IMR-90 (cell line): ENCODE data around the gene ASB3. TPM values are rescaled to one million over a fixed set of nuclear protein-coding genes. Genes with fewer than 3 reads are reported as not detected.
A peak's percentile ranks its signal among the peaks of the same experiment; 100 is the strongest.

Experiments
- ATAC-seq: fragments of 200-7000 bp; cut with Tn5 transposase; 2 replicates; pipeline ENCODE4 v1.9.1; 2020; ENCODE audit warnings: low read depth, mild to moderate bottlenecking, moderate library complexity
- BruUV-seq: library from RNA; stranded (reverse); fragments of 400-500 nt; replicated peaks from 2 replicates; lab custom pipeline; 2021; lab: Mats Ljungman, UMichigan
- CTCF ChIA-PET: fragments of 300-600 bp; formaldehyde crosslinking; extraction: SDS; loops from one replicate; lab custom pipeline; 2021; ENCODE audit warnings: antibody characterized with exemption; lab: Yijun Ruan, JAX
- POLR2A ChIA-PET: fragments of 300-600 bp; sonication (Branson Sonifier 250); formaldehyde crosslinking; loops from one replicate; lab custom pipeline; 2022; ENCODE audit warnings: antibody characterized with exemption; ENCODE audit not compliant: unreplicated experiment; lab: Charles Lee
- DNase-seq: peaks from one replicate; pipeline ENCODE4 v3.0.0; 2013
- H2AFZ ChIP-seq: replicated peaks from 2 replicates; pipeline ENCODE3; 2013; ENCODE audit warnings: low read length, mild to moderate bottlenecking; ENCODE audit not compliant: poor library complexity
- H2AK5ac ChIP-seq: 2 replicates; pipeline ENCODE4 v1.6.1; 2013; ENCODE audit warnings: low read depth, low read length, inconsistent platforms
- H2AK9ac ChIP-seq: replicated peaks from 2 replicates; pipeline ENCODE3; 2013; ENCODE audit warnings: mild to moderate bottlenecking, low read depth, low read length, moderate library complexity; ENCODE audit not compliant: poor library complexity
- H2BK120ac ChIP-seq: 2 replicates; pipeline ENCODE4 v1.6.1; 2013; ENCODE audit warnings: low read depth, low read length, inconsistent platforms
- H2BK15ac ChIP-seq: 3 replicates; pipeline ENCODE4 v1.6.1; 2013; ENCODE audit warnings: low read depth, low read length, inconsistent platforms
- H2BK20ac ChIP-seq: 2 replicates; pipeline ENCODE4 v1.6.1; 2013; ENCODE audit warnings: low read depth, mild to moderate bottlenecking, inconsistent platforms, low read length, moderate library complexity
- H2BK5ac ChIP-seq: 2 replicates; pipeline ENCODE4 v1.6.1; 2013; ENCODE audit warnings: mild to moderate bottlenecking, low read depth, low read length, inconsistent platforms; ENCODE audit not compliant: poor library complexity, severe bottlenecking
- H3K14ac ChIP-seq: replicated peaks from 2 replicates; pipeline ENCODE4 v1.6.1; 2013; ENCODE audit warnings: low read depth, low read length, inconsistent platforms
- H3K18ac ChIP-seq: 2 replicates; pipeline ENCODE4 v1.6.1; 2013; ENCODE audit warnings: low read depth, low read length, control low read depth
- H3K23ac ChIP-seq: 2 replicates; pipeline ENCODE4 v1.6.1; 2013; ENCODE audit warnings: low read depth, low read length, inconsistent platforms
- H3K27ac ChIP-seq: 2 replicates; pipeline ENCODE4 v1.5.1; 2013; ENCODE audit warnings: mild to moderate bottlenecking, control low read depth, low read length; ENCODE audit not compliant: insufficient read depth
- H3K27me3 ChIP-seq: 2 replicates; pipeline ENCODE4 v1.6.1; 2013; ENCODE audit warnings: low read length; ENCODE audit not compliant: control insufficient read depth, insufficient read depth
- H3K36me3 ChIP-seq: 2 replicates; pipeline ENCODE4 v1.6.1; 2013; ENCODE audit warnings: low read length, mixed read lengths; ENCODE audit not compliant: control insufficient read depth, insufficient read depth
- H3K4ac ChIP-seq: 2 replicates; pipeline ENCODE4 v1.6.1; 2013; ENCODE audit warnings: low read depth, low read length, inconsistent platforms
- H3K4me1 ChIP-seq: 2 replicates; pipeline ENCODE4 v1.6.1; 2013; ENCODE audit warnings: low read length, mixed read lengths; ENCODE audit not compliant: control insufficient read depth, insufficient read depth
- H3K4me2 ChIP-seq: 2 replicates; pipeline ENCODE4 v1.6.1; 2013; ENCODE audit warnings: low read depth, mild to moderate bottlenecking, control low read depth, low read length, moderate library complexity
- H3K4me3 ChIP-seq: 2 replicates; pipeline ENCODE4 v1.5.1; 2013; ENCODE audit warnings: low read depth, mild to moderate bottlenecking, control low read depth, low read length, moderate library complexity; ENCODE audit not compliant: insufficient read depth
- H3K56ac ChIP-seq: 2 replicates; pipeline ENCODE4 v1.6.1; 2013; ENCODE audit warnings: low read length, inconsistent platforms; ENCODE audit not compliant: insufficient read depth; ENCODE audit errors: extremely low read depth
- H3K79me1 ChIP-seq, 2 experiments: 2 replicates each; pipeline ENCODE4 v1.6.1; 2013; ENCODE audit warnings: low read length in 2 of 2, inconsistent platforms in 1 of 2, low read depth in 1 of 2
- H3K9ac ChIP-seq: 2 replicates; pipeline ENCODE4 v1.6.1; 2013; ENCODE audit warnings: low read depth, low read length, control low read depth
- H3K9me1 ChIP-seq: 2 replicates; pipeline ENCODE4 v1.6.1; 2013; ENCODE audit warnings: low read length, inconsistent platforms; ENCODE audit not compliant: insufficient read depth
- H3K9me3 ChIP-seq: 2 replicates; pipeline ENCODE4 v1.6.1; 2013; ENCODE audit warnings: low read length; ENCODE audit not compliant: control insufficient read depth, insufficient read depth
- H4K20me1 ChIP-seq: 2 replicates; pipeline ENCODE4 v1.6.1; 2013; ENCODE audit warnings: low read length, inconsistent platforms; ENCODE audit not compliant: insufficient read depth
- H4K5ac ChIP-seq: 2 replicates; pipeline ENCODE4 v1.6.1; 2013; ENCODE audit warnings: mild to moderate bottlenecking, low read depth, low read length, control low read depth
- H4K8ac ChIP-seq, 2 experiments: 2 replicates each; pipeline ENCODE4 v1.6.1; 2013; ENCODE audit warnings: low read depth in 2 of 2, low read length in 2 of 2, control low read depth in 1 of 2, inconsistent platforms in 1 of 2
- H4K91ac ChIP-seq: 2 replicates; pipeline ENCODE4 v1.6.1; 2013; ENCODE audit warnings: low read depth, low read length, inconsistent platforms; ENCODE audit not compliant: insufficient read depth
- CHD1 ChIP-seq: IDR thresholded peaks from 2 replicates; pipeline ENCODE4 v1.6.1; 2012; ENCODE audit warnings: low read depth, low read length, improper control_type of control experiment
- MAFK ChIP-seq: IDR thresholded peaks from 2 replicates; pipeline ENCODE4 v1.6.1; 2012; ENCODE audit warnings: low read depth, low read length, improper control_type of control experiment
- RFX5 ChIP-seq: IDR thresholded peaks from 2 replicates; pipeline ENCODE4 v1.8.0; 2012; ENCODE audit warnings: low read depth, mild to moderate bottlenecking, low read length, moderate library complexity
- WGBS, 2 experiments: methylation state at CpG; one replicate each; pipeline versions ENCODE4 v1.1.5 to v1.1.7; 2013; ENCODE audit warnings: missing lambda C conversion rate in 2 of 2; ENCODE audit not compliant: insufficient read length in 1 of 2; ENCODE audit errors: extremely low coverage in 2 of 2; 5-methylcytosine and 5-hydroxymethylcytosine counted together
- dilution Hi-C: fragments of 300-500 bp; cut with HindIII; formaldehyde crosslinking; loops from one replicate; pipeline ENCODE4 v1.14.3; 2018; ENCODE audit warnings: low sequenced_read_pairs; ENCODE audit not compliant: unreplicated experiment
- in situ Hi-C: fragments of 300-500 bp; cut with MboI; formaldehyde crosslinking; loops from 3 replicates; pipeline ENCODE4 v1.14.3; 2019; ENCODE audit warnings: low sequenced_read_pairs, inconsistent platforms, mixed read lengths
- intact Hi-C: fragments of 100-400 bp; cut with micrococcal nuclease; formaldehyde crosslinking; loops from 2 replicates; pipeline ENCODE4 v1.10.0; 2022
- polyA plus RNA-seq, 3 experiments: library from polyadenylated mRNA; depleted of rRNA; stranded (reverse); fragments of >200 nt; gene quantifications; 2 replicates each; pipeline ENCODE4 v1.2.3, GENCODE V29; 2012; ENCODE audit warnings: low replicate concordance in 1 of 3
- total RNA-seq: library from RNA; depleted of rRNA; stranded (reverse); fragments of >200 nt; gene quantifications from 2 replicates; pipeline ENCODE4 v1.2.3, GENCODE V29; 2012

Gene ASB3
- total and polyA plus RNA-seq, 2 of the 4 experiments (the other 2 are of a cell fraction), result 19.2 to 36.2 TPM

DNA sequence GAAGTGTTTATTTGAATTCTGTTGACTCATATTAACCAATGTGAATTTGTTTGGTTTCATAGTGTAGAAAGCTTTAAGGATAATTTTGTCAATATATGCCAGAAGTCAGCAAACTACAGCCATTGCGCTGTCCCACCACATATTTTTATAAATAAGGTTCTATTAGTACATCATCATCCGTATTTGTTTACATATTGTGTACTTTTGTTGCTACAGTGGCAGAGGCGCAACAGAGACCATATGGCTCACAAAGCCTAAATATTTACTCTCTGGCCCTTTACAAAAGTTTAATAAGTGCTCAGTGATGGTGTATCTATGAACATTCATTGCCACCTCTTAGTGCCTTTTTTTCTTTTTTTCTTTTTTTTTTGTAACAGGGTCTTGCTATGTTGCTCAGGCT is 6.5 kb upstream of the ASB3 start:
- POLR2A ChIA-PET, result no interaction called here
- WGBS, 2 experiments, result no CpG with 5 or more reads among the region's 3 CpGs
- Histone ChIP-seq H2AK9ac (no peak overlapping the region), H2AFZ (no peak overlapping the region), H3K27ac (no peak overlapping the region), H3K4me1 (peaks cover 4% of the 10 kb centered on the region), H2BK120ac (no peak overlapping the region), H3K56ac (no peak overlapping the region), H3K18ac (no peak overlapping the region), H3K36me3 (peaks cover 13% of the 10 kb centered on the region), H3K4me2 (no peak overlapping the region), H3K23ac (no peak overlapping the region), H2AK5ac (no peak overlapping the region), H3K79me1 (peaks cover 5 to 36% of the 10 kb centered on the region in 2 experiments; a peak in 3 of 4 replicates), H4K20me1 (peaks cover 24% of the 10 kb centered on the region), H2BK20ac (no peak overlapping the region), H3K4me3 (no peak overlapping the region), H3K27me3 (no peaks in the 10 kb centered on the region), H3K4ac (no peak overlapping the region), H3K9me1 (0 out of 2 replicates have a peak, but pooled peaks cover 5% of the 10 kb centered on the region), H4K8ac (no peak overlapping the region), H4K91ac (no peak overlapping the region), H3K9ac (no peak overlapping the region), H3K14ac (no peak overlapping the region), H2BK5ac (no peak overlapping the region), H4K5ac (no peak overlapping the region), H2BK15ac (no peak overlapping the region), H3K9me3 (no peaks in the 10 kb centered on the region)
- ATAC-seq (peak; percentile 37), DNase-seq (no peak)
- no TSS peak for BruUV-seq
- dilution Hi-C loops (no loop called here), intact Hi-C loops (no loop called here), in situ Hi-C loops (no loop called here)
- CTCF ChIA-PET, result no interaction called here
- TF ChIP-seq CHD1 (no peak), RFX5 (no peak), MAFK (no peak)
